ENCODE data around the gene INPP4A.

DNA sequence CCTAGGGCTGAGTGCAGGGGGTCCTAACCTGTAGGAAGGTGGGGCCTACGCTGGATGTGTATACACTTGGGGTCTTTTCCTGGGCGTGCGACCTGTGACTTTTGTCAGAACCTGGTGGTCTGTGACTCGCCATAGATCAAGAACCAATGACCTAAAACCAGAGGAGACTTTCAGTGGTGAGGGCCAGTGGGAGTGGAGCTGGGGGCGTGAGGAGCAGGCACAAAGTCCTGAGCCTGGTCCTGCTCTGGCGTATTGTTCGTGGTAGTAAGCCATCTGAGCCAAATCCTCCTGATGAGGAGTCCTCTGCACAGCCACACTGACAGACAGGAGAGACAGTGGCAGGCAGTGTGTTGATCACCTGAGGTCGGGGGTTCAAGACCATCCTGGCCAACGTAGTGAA, 8.9 kb downstream of the INPP4A start:
- no peak for TF ChIP-seq ARNTL (CRISPR knock-in tag; IDR thresholded peaks at IDR 0.05; ENCODE audit: borderline replicate concordance, low read depth)
- TF ChIP-seq, protein P1, sequence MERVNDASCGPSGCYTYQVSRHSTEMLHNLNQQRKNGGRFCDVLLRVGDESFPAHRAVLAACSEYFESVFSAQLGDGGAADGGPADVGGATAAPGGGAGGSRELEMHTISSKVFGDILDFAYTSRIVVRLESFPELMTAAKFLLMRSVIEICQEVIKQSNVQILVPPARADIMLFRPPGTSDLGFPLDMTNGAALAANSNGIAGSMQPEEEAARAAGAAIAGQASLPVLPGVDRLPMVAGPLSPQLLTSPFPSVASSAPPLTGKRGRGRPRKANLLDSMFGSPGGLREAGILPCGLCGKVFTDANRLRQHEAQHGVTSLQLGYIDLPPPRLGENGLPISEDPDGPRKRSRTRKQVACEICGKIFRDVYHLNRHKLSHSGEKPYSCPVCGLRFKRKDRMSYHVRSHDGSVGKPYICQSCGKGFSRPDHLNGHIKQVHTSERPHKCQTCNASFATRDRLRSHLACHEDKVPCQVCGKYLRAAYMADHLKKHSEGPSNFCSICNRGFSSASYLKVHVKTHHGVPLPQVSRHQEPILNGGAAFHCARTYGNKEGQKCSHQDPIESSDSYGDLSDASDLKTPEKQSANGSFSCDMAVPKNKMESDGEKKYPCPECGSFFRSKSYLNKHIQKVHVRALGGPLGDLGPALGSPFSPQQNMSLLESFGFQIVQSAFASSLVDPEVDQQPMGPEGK (CRISPR knock-in tag; IDR thresholded peaks at IDR 0.05; ENCODE audit: borderline replicate concordance) = no peak
- no peak for TF ChIP-seq ISL1 (CRISPR knock-in tag; IDR thresholded peaks at IDR 0.05)
- no peak for TF ChIP-seq BACH2 (CRISPR knock-in tag; IDR thresholded peaks at IDR 0.05; ENCODE audit: borderline replicate concordance)
- no peak for TF ChIP-seq RARB (CRISPR knock-in tag; IDR thresholded peaks at IDR 0.05)
- TF ChIP-seq ZFP30 (CRISPR knock-in tag; IDR thresholded peaks at IDR 0.05) = no peak
- TF ChIP-seq ESRRG (CRISPR knock-in tag; IDR thresholded peaks at IDR 0.05) = no peak
- TF ChIP-seq, protein P2, sequence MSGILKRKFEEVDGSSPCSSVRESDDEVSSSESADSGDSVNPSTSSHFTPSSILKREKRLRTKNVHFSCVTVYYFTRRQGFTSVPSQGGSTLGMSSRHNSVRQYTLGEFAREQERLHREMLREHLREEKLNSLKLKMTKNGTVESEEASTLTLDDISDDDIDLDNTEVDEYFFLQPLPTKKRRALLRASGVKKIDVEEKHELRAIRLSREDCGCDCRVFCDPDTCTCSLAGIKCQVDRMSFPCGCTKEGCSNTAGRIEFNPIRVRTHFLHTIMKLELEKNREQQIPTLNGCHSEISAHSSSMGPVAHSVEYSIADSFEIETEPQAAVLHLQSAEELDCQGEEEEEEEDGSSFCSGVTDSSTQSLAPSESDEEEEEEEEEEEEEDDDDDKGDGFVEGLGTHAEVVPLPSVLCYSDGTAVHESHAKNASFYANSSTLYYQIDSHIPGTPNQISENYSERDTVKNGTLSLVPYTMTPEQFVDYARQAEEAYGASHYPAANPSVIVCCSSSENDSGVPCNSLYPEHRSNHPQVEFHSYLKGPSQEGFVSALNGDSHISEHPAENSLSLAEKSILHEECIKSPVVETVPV (CRISPR knock-in tag; IDR thresholded peaks at IDR 0.05) = no peak
- no peak for TF ChIP-seq TCF4 (CRISPR knock-in tag; IDR thresholded peaks at IDR 0.05; ENCODE audit: borderline replicate concordance)
- TF ChIP-seq ZFP3 (CRISPR knock-in tag; IDR thresholded peaks at IDR 0.05) = no peak

All from SK-N-SH treated with all-trans-retinoic acid at 6 μM for 48 hours (cell line).